NB4 (cell line): ENCODE data around the gene NFIB.

Experiments
- DNase-seq: peaks from one replicate; pipeline ENCODE4 v3.0.0; 2010; ENCODE audit warnings: low read depth
- H3K4me3 ChIP-seq: one replicate; pipeline ENCODE4 v1.5.1; 2011; ENCODE audit warnings: mild to moderate bottlenecking, low read depth, low read length, moderate library complexity
- CTCF ChIP-seq: IDR thresholded peaks from one replicate; pipeline ENCODE4 v1.5.1; 2012; ENCODE audit warnings: low read depth, low read length
- MAX ChIP-seq: IDR thresholded peaks from 2 replicates; pipeline ENCODE4 v1.6.1; 2011; ENCODE audit warnings: low read depth, low read length
- MYC ChIP-seq: IDR thresholded peaks from 2 replicates; pipeline ENCODE4 v1.6.1; 2011; ENCODE audit warnings: low read depth, low read length
- POLR2A ChIP-seq: IDR thresholded peaks from 2 replicates; pipeline ENCODE4 v1.6.1; 2011; ENCODE audit warnings: mild to moderate bottlenecking; ENCODE audit not compliant: insufficient read length; ENCODE audit errors: extremely low read depth

NFIB gene

GRCh38 chr9:14307989-14308852 lies 5.7 kb downstream of the NFIB start:
- H3K4me3 ChIP-seq = no peak overlapping the region
- no peak for DNase-seq
- no peak for TF ChIP-seq POLR2A

GRCh38 chr9:14306672-14307660 lies 7.0 kb downstream of the NFIB start:
- DNase-seq = no peak
- H3K4me3 ChIP-seq = no peak overlapping the region
- TF ChIP-seq CTCF = no peak
- no peak for TF ChIP-seq MAX
- no peak for TF ChIP-seq MYC
- no peak for TF ChIP-seq POLR2A

- no peak for DNase-seq
- H3K4me3 ChIP-seq = no peak overlapping the region
- no peak for TF ChIP-seq MAX
- no peak for TF ChIP-seq CTCF
- TF ChIP-seq MYC = no peak
- no peak for TF ChIP-seq POLR2A
Measured at GRCh38 chr9:14306188-14306587, 7.8 kb downstream of the NFIB start.

- no peak overlapping the region for H3K4me3 ChIP-seq
- TF ChIP-seq MAX (no peak), CTCF (no peak), MYC (no peak), POLR2A (no peak)
- no peak for DNase-seq
Measured at GRCh38 chr9:14304259-14304658, 9.7 kb downstream of the NFIB start.

- no peak for DNase-seq
- H3K4me3 ChIP-seq = no peak overlapping the region
- TF ChIP-seq POLR2A (no peak), MAX (no peak), CTCF (no peak), MYC (no peak)
Measured at GRCh38 chr9:14303521-14303920, 10.4 kb downstream of the NFIB start.

- H3K4me3 ChIP-seq = no peak overlapping the region
Measured at GRCh38 chr9:14303100-14303499, 10.8 kb downstream of the NFIB start.

More at GRCh38 chr9:14303100-14303499, 10.8 kb downstream of the NFIB start:
- TF ChIP-seq CTCF (no peak), MAX (no peak), POLR2A (no peak), MYC (no peak)
- no peak for DNase-seq
